Upper lobe of left lung (tissue), 4 donors: ENCODE results near the gene GFI1B.

Source experiments
- CTCF ChIP-seq, 6 experiments: fragments of 450-650 bp in 4 of 6; fragments of 200-600 bp in 2 of 6; sonication (generic) in 2 of 6; IDR thresholded peaks; one replicate each; pipeline ENCODE4 v1.5.1; 2016 to 2019; ENCODE audit warnings: antibody characterized with exemption in 6 of 6
- EP300 ChIP-seq, 4 donors: sonication (generic); formaldehyde crosslinking; IDR thresholded peaks; one replicate each; pipeline ENCODE4 v1.5.1; 2017; ENCODE audit warnings: antibody characterized with exemption in 4 of 4, control low read depth in 2 of 4
- POLR2A ChIP-seq, 4 donors: fragments of 450-650 bp; IDR thresholded peaks; one replicate each; pipeline ENCODE4 v1.5.1; 2016 to 2017; ENCODE audit warnings: antibody characterized with exemption in 4 of 4, mild to moderate bottlenecking in 2 of 4
- POLR2AphosphoS5 ChIP-seq, 2 donors: sonication (generic); formaldehyde crosslinking; IDR thresholded peaks; one replicate each; pipeline ENCODE4 v1.5.1; 2017; ENCODE audit warnings: antibody characterized with exemption in 2 of 2

GRCh38 chr9:133005957-133006356 is 27.5 kb downstream of the GFI1B start:
- TF ChIP-seq CTCF (IDR thresholded peaks at IDR 0.05) (no peak), POLR2AphosphoS5 (IDR thresholded peaks at IDR 0.05) (no peak), EP300 (IDR thresholded peaks at IDR 0.05) (no peak), POLR2A (IDR thresholded peaks at IDR 0.05) (no peak)
